Retinal pigment epithelial cell (primary cell): Measurements from ENCODE around the gene PIGZ.
A peak's percentile ranks its signal among the peaks of the same experiment; 100 is the strongest.

Experiments
- DNase-seq: peaks from one replicate; pipeline ENCODE4 v3.0.0-alpha.2; 2010; ENCODE audit warnings: low read depth
- H3K4me3 ChIP-seq: 2 replicates; pipeline ENCODE4 v1.5.1; 2011; ENCODE audit warnings: mild to moderate bottlenecking, low read length, control low read depth, moderate library complexity
- TF ChIP-seq, protein P1 (sequence below): conservative IDR thresholded peaks from 2 replicates; pipeline ENCODE4 v1.5.1; 2011; ENCODE audit warnings: low read depth, low read length, control low read depth, inconsistent platforms

The PIGZ gene

DNA sequence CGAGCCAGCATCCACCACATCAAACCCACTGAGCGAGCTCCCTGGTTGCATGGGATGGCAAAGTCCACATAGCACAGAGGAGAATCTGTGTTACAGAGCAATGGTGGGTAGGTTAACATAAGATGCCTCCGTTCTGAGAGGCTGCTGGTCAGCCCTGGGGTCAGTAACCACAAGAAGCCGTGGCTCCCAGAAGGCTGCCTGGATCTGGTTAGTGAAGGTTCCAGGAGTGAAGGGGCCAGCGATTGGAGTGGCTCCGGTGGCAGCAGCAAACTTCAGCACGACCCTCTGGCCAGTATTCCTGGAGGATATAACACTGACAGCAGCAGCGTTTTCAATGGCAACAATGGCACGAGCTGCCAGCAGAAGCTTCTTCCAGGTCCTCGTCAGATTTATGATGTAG is 18.4 kb upstream of the PIGZ start:
- no peak overlapping the region for H3K4me3 ChIP-seq
- TF ChIP-seq, protein P1, sequence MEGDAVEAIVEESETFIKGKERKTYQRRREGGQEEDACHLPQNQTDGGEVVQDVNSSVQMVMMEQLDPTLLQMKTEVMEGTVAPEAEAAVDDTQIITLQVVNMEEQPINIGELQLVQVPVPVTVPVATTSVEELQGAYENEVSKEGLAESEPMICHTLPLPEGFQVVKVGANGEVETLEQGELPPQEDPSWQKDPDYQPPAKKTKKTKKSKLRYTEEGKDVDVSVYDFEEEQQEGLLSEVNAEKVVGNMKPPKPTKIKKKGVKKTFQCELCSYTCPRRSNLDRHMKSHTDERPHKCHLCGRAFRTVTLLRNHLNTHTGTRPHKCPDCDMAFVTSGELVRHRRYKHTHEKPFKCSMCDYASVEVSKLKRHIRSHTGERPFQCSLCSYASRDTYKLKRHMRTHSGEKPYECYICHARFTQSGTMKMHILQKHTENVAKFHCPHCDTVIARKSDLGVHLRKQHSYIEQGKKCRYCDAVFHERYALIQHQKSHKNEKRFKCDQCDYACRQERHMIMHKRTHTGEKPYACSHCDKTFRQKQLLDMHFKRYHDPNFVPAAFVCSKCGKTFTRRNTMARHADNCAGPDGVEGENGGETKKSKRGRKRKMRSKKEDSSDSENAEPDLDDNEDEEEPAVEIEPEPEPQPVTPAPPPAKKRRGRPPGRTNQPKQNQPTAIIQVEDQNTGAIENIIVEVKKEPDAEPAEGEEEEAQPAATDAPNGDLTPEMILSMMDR, result no peak
- no peak for DNase-seq

DNA sequence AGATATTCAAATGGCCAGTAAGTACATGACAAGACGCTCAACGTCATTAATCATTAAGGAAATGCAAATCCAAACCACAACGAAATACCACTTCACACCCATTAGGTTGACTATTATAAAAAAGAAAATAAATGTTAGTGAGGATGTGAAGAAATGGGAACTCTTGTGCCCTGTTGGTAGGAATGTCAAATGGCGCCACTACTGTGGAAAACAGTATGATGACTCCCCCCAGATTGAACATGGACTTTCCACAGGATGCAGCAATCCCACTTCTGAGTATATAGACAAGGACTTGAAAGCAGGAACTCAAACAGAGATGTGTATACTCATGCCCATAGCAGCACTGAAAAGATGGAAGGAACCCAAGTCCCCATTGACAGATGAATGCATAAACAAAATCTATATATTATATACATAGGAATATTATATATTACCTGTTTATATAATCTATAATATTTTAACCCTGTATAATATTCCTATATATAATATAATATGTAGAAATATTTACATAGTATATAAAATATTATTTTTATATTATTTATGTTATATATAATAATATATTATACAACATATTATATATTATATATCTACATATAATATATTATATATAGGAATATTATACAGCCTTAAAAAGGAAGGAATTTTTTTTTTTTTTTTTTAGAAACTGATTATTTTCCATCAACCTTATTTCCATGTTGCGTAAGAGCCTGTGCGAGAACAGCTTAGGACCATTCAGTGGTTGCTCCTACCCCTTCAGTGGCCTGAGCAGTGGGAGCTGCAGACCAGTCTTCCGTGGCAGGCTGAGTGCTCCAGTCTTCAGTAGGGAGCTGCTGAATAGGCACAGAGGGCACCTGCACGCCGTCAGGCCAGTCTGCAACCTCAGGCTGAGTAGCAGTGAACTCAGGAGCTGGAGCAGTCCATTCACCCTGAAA is 17.6 kb upstream of the PIGZ start:
- no peak overlapping the region for H3K4me3 ChIP-seq
- TF ChIP-seq, protein P1, result peak; percentile 19

DNA sequence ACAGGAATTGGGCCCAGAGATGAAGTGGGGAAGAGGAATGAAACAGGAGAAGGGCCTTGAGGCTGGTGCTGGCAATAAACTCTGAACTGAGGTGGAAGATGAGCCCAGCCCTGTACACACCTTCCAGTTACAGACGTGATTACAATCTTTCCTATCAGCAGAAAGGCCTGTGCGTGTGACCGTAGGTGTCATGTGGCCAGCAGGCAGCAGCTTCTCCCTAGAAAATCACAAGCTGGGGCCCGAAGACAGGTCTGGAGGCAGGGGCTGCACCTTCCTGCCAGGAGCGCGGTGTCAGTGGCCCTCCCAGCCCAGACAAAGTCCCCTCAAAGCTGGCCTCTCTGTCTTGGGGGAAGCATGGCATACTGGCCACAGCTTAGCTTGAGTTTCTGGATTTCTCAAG is 16.7 kb upstream of the PIGZ start:
- no peak overlapping the region for H3K4me3 ChIP-seq
- TF ChIP-seq, protein P1, result no peak
- no peak for DNase-seq

More for the DNA sequence above, 17.6 kb upstream of the PIGZ start:
- no peak for DNase-seq

DNA sequence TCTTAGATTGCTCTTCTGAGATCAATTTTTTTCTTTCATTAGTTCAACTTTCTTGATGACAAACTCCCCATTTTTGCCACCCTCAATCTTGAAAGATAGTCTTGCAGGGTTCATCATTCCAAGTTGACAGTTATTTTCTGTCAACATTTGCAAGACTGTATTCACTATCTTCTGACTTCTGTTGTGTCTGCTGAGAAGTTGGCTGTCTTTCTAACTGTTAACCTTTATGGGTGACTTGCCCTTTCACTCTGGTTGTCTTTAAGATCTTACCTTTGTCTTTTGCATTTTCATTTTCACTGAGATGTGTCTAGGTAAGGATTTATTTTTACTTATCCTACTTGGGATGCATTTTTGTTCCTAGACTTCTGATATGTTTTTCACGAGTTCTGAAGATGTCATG is 14.6 kb upstream of the PIGZ start:
- no peak overlapping the region for H3K4me3 ChIP-seq
- DNase-seq, result no peak
- TF ChIP-seq, protein P1, result no peak

DNA sequence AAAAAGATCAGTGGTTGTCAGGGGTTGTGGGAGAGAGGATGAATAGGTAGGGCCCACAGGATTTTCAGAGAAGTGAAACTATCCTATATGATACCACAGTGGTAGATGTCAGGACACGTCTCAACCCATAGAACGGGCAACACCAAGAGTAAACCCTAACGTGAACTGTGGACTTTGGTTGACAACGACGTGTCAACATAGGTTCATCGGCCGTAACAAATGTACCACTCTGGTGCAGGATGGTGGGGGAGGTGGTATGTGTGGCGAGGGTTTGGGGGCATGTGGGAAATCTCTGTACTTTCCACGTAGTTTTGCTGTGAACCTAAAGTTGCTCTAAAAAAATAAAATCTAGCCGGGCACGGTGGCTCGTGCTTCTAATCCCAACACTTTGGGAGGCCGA is 13.0 kb upstream of the PIGZ start:
- H3K4me3 ChIP-seq, result no peak overlapping the region
- TF ChIP-seq, protein P1, result no peak
- no peak for DNase-seq

DNA sequence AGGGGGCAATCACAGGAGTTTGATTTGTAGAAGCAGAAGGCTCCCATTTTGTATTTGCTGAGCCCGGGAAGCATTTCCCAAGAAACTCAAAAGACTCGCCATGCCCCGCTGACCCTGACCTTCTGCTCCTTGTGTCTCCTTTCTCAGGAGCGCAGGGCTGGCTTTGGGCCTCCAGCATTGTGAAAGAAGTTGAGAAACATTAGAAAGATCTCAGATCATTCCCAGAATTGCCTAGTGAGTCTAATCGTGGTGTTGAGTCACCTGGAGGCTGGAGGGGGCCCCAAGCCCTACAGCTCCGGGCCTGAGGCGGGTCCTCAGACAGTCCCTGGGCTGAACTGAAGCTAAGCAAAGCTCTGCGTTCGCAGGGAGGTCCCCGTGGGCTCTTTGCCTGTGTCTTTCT is 10.9 kb upstream of the PIGZ start:
- no peak overlapping the region for H3K4me3 ChIP-seq
- no peak for DNase-seq
- TF ChIP-seq, protein P1, result no peak

DNA sequence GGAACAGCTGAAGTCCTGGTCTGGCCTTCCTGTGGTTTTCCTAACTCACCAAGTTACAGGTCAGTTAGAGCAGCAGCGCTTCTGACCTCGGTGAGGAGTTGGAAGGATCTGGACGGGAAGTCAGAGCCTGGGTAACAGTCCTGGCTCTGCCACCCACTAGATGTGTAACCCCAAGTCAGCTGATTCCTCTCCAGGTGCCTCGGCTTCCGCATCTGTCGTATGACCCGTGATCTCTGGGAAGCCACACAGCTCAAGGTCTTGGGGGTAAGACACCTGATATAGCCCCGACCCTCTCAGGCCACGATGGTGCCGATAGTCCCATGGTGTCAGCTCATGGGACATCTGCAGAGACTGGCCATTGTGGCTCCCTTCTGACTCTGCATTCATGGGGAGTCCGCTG is 8.3 kb upstream of the PIGZ start:
- no peak for DNase-seq
- H3K4me3 ChIP-seq, result no peak overlapping the region
- TF ChIP-seq, protein P1, result no peak
